HepG2 (cell line): ENCODE measurements around the gene SRP14. TPM values are rescaled to one million over a fixed set of nuclear protein-coding genes. Genes with fewer than 3 reads are reported as not detected.

Experiments
- DR1 ChIP-seq: sonication (generic); formaldehyde crosslinking; IDR thresholded peaks from 2 replicates; pipeline ENCODE4 v1.8.0; 2021; ENCODE audit warnings: mild to moderate bottlenecking, missing genetic modification reagents, inconsistent platforms
- EEA1 ChIP-seq: sonication (generic); formaldehyde crosslinking; IDR thresholded peaks from 2 replicates; pipeline ENCODE4 v1.5.1; 2020; ENCODE audit warnings: mild to moderate bottlenecking, missing genetic modification reagents, borderline replicate concordance
- ETV6 ChIP-seq: sonication (generic); formaldehyde crosslinking; conservative IDR thresholded peaks from 2 replicates; pipeline ENCODE4 v1.4.0; 2020; ENCODE audit warnings: missing genetic modification reagents
- GATA4 ChIP-seq: sonication (generic); IDR thresholded peaks from 2 replicates; pipeline ENCODE4 v1.6.1; 2016; ENCODE audit warnings: antibody characterized with exemption, low read depth, borderline replicate concordance
- HDAC2 ChIP-seq: sonication (generic); formaldehyde crosslinking; IDR thresholded peaks from 2 replicates; pipeline ENCODE4 v1.4.0; 2020; ENCODE audit warnings: missing genetic modification reagents
- PAX8 ChIP-seq: sonication (generic); formaldehyde crosslinking; IDR thresholded peaks from 2 replicates; pipeline ENCODE4 v1.8.0; 2022; ENCODE audit warnings: mild to moderate bottlenecking, missing genetic modification reagents, borderline replicate concordance
- POLR2A ChIP-seq, 2 experiments: IDR thresholded peaks; 2 replicates each; pipeline ENCODE4 v1.6.1; 2011; ENCODE audit warnings: low read depth in 2 of 2, low read length in 2 of 2, mild to moderate bottlenecking in 1 of 2, moderate library complexity in 1 of 2; ENCODE audit not compliant: insufficient read depth in 1 of 2
- RORA ChIP-seq: sonication (generic); formaldehyde crosslinking; IDR thresholded peaks from 2 replicates; pipeline ENCODE4 v1.5.0; 2020; ENCODE audit warnings: mild to moderate bottlenecking, missing genetic modification reagents, moderate library complexity
- SALL1 ChIP-seq: sonication (generic); formaldehyde crosslinking; IDR thresholded peaks from 2 replicates; pipeline ENCODE4 v1.8.0; 2022; ENCODE audit warnings: mild to moderate bottlenecking, missing genetic modification reagents
- SNAI1 ChIP-seq: sonication (generic); formaldehyde crosslinking; IDR thresholded peaks from 2 replicates; pipeline ENCODE4 v1.5.0; 2020; ENCODE audit warnings: mild to moderate bottlenecking, missing genetic modification reagents, borderline replicate concordance
- SP1 ChIP-seq, 2 experiments: fragments of 450-650 bp in 1 of 2; sonication (generic) in 1 of 2; formaldehyde crosslinking in 1 of 2; IDR thresholded peaks; 2 replicates each; pipeline versions ENCODE4 v1.4.0 to v1.6.1; 2016 to 2020; ENCODE audit warnings: missing genetic modification reagents in 1 of 2
- XRCC5 ChIP-seq: fragments of 200-400 bp; formaldehyde crosslinking; optimal IDR thresholded peaks from 2 replicates; pipeline ENCODE3; 2017; ENCODE audit warnings: mild to moderate bottlenecking, low read length
- YEATS4 ChIP-seq: sonication (generic); formaldehyde crosslinking; IDR thresholded peaks from 2 replicates; pipeline ENCODE4 v1.4.0; 2020; ENCODE audit warnings: missing genetic modification reagents, borderline replicate concordance
- ZNF331 ChIP-seq: sonication (generic); formaldehyde crosslinking; IDR thresholded peaks from 2 replicates; pipeline ENCODE4 v1.4.0; 2020; ENCODE audit warnings: missing genetic modification reagents
- ZNF337 ChIP-seq: sonication (generic); formaldehyde crosslinking; IDR thresholded peaks from 2 replicates; pipeline ENCODE4 v1.5.1; 2020; ENCODE audit warnings: missing genetic modification reagents, low read depth, mild to moderate bottlenecking, borderline replicate concordance
- ZNF737 ChIP-seq: sonication (generic); formaldehyde crosslinking; IDR thresholded peaks from 2 replicates; pipeline ENCODE4 v1.5.0; 2020; ENCODE audit warnings: missing genetic modification reagents, mild to moderate bottlenecking, borderline replicate concordance
- ZSCAN25 ChIP-seq: sonication (generic); formaldehyde crosslinking; IDR thresholded peaks from 2 replicates; pipeline ENCODE4 v1.8.0; 2022; ENCODE audit warnings: mild to moderate bottlenecking, missing genetic modification reagents
- polyA plus RNA-seq, 8 experiments: library from polyadenylated mRNA; depleted of rRNA in 3 of 8; stranded (reverse) in 7 of 8; unstranded in 1 of 8; fragments of >200 nt; fragmentation: Illumina TruSeq in 4 of 8; extraction: Trizol in 4 of 8; gene quantifications; 2 replicates each; pipeline versions ENCODE4 v1.2.1 to v1.2.3, GENCODE V29; 2011 to 2016; ENCODE audit warnings: low read depth in 4 of 8, missing spikeins in 1 of 8, mixed read lengths in 1 of 8; ENCODE audit not compliant: insufficient read depth in 1 of 8
- total RNA-seq, 5 experiments: library from RNA; depleted of rRNA; stranded (reverse); fragments of >200 nt; fragmentation: Illumina TruSeq; extraction: Trizol; gene quantifications; 2 replicates each; pipeline ENCODE4 v1.2.3, GENCODE V29; 2016; ENCODE audit warnings: low read depth in 1 of 5
- TF ChIP-seq, protein P1 (sequence below), 2 experiments: sonication (generic) in 1 of 2; formaldehyde crosslinking in 1 of 2; IDR thresholded peaks; 2 replicates each; pipeline versions ENCODE4 v1.6.1 to v1.9.0; 2014 to 2022; ENCODE audit warnings: antibody characterized with exemption in 1 of 2, borderline replicate concordance in 1 of 2, inconsistent platforms in 1 of 2, low read depth in 1 of 2, missing genetic modification reagents in 1 of 2
- TF ChIP-seq, protein P2 (sequence below): IDR thresholded peaks from 2 replicates; pipeline ENCODE4 v1.6.1; 2016

Gene SRP14
- total and polyA plus RNA-seq, 2 of the 13 experiments (the other 11 are each of a cell fraction or from before 2014, with no cell fraction given), result 208 to 356 TPM

DNA sequence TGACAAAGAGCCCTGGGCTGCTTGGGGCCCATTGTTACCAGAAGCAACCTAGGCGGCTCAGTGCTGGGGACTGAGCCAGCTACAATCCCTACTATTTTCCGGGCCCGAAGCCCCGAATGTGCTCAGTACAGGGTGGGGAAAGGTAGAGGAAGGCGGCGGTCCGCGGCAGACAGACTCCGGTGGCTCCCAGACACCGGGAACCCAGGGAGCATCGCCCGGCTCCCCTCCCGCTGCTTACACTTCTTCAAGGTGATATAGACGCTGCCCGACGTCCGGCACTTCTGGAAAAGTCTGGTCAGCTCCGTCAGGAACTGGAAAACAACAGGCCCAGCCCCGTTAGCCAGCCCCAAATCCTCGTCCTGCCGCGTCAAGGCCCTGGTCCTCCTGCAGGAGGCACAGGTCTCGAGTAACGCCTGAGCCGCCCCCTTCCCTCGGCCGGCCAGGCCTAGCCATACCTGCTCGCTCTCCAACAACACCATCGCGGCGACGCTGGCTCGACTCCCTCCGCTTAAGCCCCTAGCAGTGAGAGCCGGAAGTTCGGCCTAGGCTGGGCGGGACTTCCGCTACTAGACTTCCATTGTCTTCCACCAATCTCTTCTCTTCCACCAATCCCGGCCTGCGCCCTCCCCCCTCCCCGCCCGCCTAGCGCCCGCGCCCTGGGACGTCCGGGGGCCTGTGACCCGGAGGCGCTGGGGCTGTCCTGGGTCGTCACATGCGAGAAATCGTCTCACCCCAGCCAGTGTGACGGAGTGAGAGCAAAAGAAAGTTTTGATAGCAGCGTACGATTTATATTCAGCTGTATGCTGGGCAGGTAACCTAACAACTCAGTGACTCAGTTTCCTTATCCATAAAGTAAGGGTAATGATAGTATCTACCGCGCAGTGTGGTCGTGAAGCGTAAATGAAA is at the start of gene SRP14 (continued):
- TF ChIP-seq, protein P1, sequence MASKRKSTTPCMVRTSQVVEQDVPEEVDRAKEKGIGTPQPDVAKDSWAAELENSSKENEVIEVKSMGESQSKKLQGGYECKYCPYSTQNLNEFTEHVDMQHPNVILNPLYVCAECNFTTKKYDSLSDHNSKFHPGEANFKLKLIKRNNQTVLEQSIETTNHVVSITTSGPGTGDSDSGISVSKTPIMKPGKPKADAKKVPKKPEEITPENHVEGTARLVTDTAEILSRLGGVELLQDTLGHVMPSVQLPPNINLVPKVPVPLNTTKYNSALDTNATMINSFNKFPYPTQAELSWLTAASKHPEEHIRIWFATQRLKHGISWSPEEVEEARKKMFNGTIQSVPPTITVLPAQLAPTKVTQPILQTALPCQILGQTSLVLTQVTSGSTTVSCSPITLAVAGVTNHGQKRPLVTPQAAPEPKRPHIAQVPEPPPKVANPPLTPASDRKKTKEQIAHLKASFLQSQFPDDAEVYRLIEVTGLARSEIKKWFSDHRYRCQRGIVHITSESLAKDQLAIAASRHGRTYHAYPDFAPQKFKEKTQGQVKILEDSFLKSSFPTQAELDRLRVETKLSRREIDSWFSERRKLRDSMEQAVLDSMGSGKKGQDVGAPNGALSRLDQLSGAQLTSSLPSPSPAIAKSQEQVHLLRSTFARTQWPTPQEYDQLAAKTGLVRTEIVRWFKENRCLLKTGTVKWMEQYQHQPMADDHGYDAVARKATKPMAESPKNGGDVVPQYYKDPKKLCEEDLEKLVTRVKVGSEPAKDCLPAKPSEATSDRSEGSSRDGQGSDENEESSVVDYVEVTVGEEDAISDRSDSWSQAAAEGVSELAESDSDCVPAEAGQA (IDR thresholded peaks at IDR 0.05; ENCODE audit: low read depth), result 0 out of 2 replicates have a peak, but pooled peaks have one; percentile 48
- TF ChIP-seq, protein P1 (CRISPR knock-in tag; IDR thresholded peaks at IDR 0.05; ENCODE audit: borderline replicate concordance), result no peak
- TF ChIP-seq YEATS4 (CRISPR knock-in tag) (0 out of 2 replicates have a peak, but pooled peaks have one; percentile 46), ZNF331 (peak; percentile 73), POLR2A (IDR thresholded peaks at IDR 0.05; ENCODE audit: insufficient read depth in 1 of 2, low read depth in 2 of 2, low read length in 2 of 2) (peak; percentile 91 to 95), ZNF737 (CRISPR knock-in tag) (peak; percentile 67), ZSCAN25 (peak; percentile 45; the same call in 1 of the 2 replicates), SNAI1 (CRISPR knock-in tag) (no peak), SALL1 (peak; percentile 86), XRCC5 (peak; percentile 40), HDAC2 (peak; percentile 37; the same call in 1 of the 2 replicates), DR1 (CRISPR knock-in tag) (peak; percentile 49; the same call in 1 of the 2 replicates), GATA4 (peak; percentile 68; the same call in 1 of the 2 replicates), PAX8 (peak; percentile 92; the same call in 1 of the 2 replicates), SP1 (IDR thresholded peaks at IDR 0.05) (no peak), SP1 (CRISPR knock-in tag; IDR thresholded peaks at IDR 0.05) (peak; percentile 36; the same call in 1 of the 2 replicates), ZNF337 (CRISPR knock-in tag) (no peak), RORA (CRISPR knock-in tag) (no peak), EEA1 (no peak), ETV6 (CRISPR knock-in tag) (peak; percentile 12; the same call in 1 of the 2 replicates)
- TF ChIP-seq, protein P2, sequence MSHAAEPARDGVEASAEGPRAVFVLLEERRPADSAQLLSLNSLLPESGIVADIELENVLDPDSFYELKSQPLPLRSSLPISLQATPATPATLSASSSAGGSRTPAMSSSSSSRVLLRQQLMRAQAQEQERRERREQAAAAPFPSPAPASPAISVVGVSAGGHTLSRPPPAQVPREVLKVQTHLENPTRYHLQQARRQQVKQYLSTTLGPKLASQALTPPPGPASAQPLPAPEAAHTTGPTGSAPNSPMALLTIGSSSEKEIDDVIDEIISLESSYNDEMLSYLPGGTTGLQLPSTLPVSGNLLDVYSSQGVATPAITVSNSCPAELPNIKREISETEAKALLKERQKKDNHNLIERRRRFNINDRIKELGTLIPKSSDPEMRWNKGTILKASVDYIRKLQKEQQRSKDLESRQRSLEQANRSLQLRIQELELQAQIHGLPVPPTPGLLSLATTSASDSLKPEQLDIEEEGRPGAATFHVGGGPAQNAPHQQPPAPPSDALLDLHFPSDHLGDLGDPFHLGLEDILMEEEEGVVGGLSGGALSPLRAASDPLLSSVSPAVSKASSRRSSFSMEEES (CRISPR knock-in tag), result 0 out of 2 replicates have a peak, but pooled peaks have one; percentile 16
